SK-N-SH (cell line): ENCODE data around the gene CRTC1. TPM values are rescaled to one million over a fixed set of nuclear protein-coding genes. Genes with fewer than 3 reads are reported as not detected.

Experiments
- CTCF ChIA-PET: fragments of 300-600, 350-600 bp; formaldehyde crosslinking; extraction: SDS; loops from one replicate; lab custom pipeline; 2021; lab: Yijun Ruan, JAX
- POLR2A ChIA-PET: fragments of 350-600 bp; sonication (Branson Sonifier 250); formaldehyde crosslinking; extraction: SDS; loops from one replicate; lab custom pipeline; 2020; ENCODE audit warnings: antibody characterized with exemption, inconsistent platforms; lab: Yijun Ruan, JAX
- DNase-seq: peaks from one replicate; pipeline ENCODE4 v3.0.0; 2012
- H2AFZ ChIP-seq: fragments of 200-600 bp; sonication (generic); 2 replicates; pipeline ENCODE4 v1.8.1; 2016; ENCODE audit warnings: antibody characterized with exemption, mild to moderate bottlenecking, low read depth
- H3F3A ChIP-seq: fragments of 200-600 bp; sonication (generic); replicated peaks from 2 replicates; pipeline ENCODE3; 2016; ENCODE audit warnings: antibody characterized with exemption, mild to moderate bottlenecking; ENCODE audit not compliant: insufficient read depth
- H3K27ac ChIP-seq, 2 experiments: fragments of 200-500 bp in 1 of 2; fragments of 200-600 bp in 1 of 2; sonication (Bioruptor generic) in 1 of 2; sonication (generic), shearing (Covaris generic) in 1 of 2; 2 replicates each; pipeline versions ENCODE4 v1.5.1 to v1.6.1; 2014 to 2016; ENCODE audit warnings: low read depth in 2 of 2, inconsistent platforms in 1 of 2, low read length in 1 of 2, mild to moderate bottlenecking in 1 of 2, mixed read lengths in 1 of 2
- H3K27me3 ChIP-seq: fragments of 200-600 bp; sonication (generic), shearing (Covaris generic); 2 replicates; pipeline ENCODE4 v1.6.1; 2016; ENCODE audit warnings: mixed run types; ENCODE audit not compliant: insufficient read depth
- H3K36me3 ChIP-seq, 2 experiments: fragments of 200-500 bp in 1 of 2; fragments of 200-600 bp in 1 of 2; sonication (Bioruptor generic) in 1 of 2; sonication (generic) in 1 of 2; replicated peaks in 1 of 2; 2 replicates each; pipeline versions ENCODE3 to v1.5.1; 2014 to 2016; ENCODE audit warnings: low read length in 1 of 2, mild to moderate bottlenecking in 1 of 2; ENCODE audit not compliant: insufficient read depth in 2 of 2, control insufficient read depth in 1 of 2
- H3K4me1 ChIP-seq, 2 experiments: fragments of 200-500 bp in 1 of 2; fragments of 200-600 bp in 1 of 2; sonication (Bioruptor generic) in 1 of 2; sonication (generic), shearing (Covaris generic) in 1 of 2; 2 replicates each; pipeline versions ENCODE4 v1.5.1 to v1.6.1; 2014 to 2016; ENCODE audit warnings: low read depth in 1 of 2, low read length in 1 of 2, mixed run types in 1 of 2; ENCODE audit not compliant: insufficient read depth in 2 of 2, control insufficient read depth in 1 of 2
- H3K4me2 ChIP-seq: fragments of 200-600 bp; sonication (generic), shearing (Covaris generic); 2 replicates; pipeline ENCODE4 v1.6.1; 2017; ENCODE audit warnings: mixed run types
- H3K4me3 ChIP-seq, 2 experiments: fragments of 200-500 bp in 1 of 2; fragments of 200-600 bp in 1 of 2; sonication (Bioruptor generic) in 1 of 2; sonication (generic), shearing (Covaris generic) in 1 of 2; 2 replicates each; pipeline versions ENCODE4 v1.5.1 to v1.8.1; 2014 to 2016; ENCODE audit warnings: low read depth in 2 of 2, inconsistent platforms in 1 of 2, low read length in 1 of 2, mild to moderate bottlenecking in 1 of 2, mixed read lengths in 1 of 2, moderate library complexity in 1 of 2
- H3K79me2 ChIP-seq: fragments of 200-600 bp; sonication (generic); 2 replicates; pipeline ENCODE4 v1.8.1; 2017; ENCODE audit warnings: mild to moderate bottlenecking; ENCODE audit not compliant: insufficient read depth
- H3K9ac ChIP-seq: fragments of 200-600 bp; sonication (generic); 2 replicates; pipeline ENCODE4 v1.6.1; 2017; ENCODE audit warnings: mixed run types
- H3K9me2 ChIP-seq: fragments of 200-600 bp; sonication (generic); 2 replicates; pipeline ENCODE4 v1.6.1; 2017; ENCODE audit warnings: mixed run types
- H3K9me3 ChIP-seq: fragments of 200-600 bp; sonication (generic); 2 replicates; pipeline ENCODE4 v1.6.1; 2017; ENCODE audit warnings: mixed run types, mild to moderate bottlenecking, moderate library complexity
- H4K20me1 ChIP-seq: fragments of 200-600 bp; sonication (generic); 2 replicates; pipeline ENCODE4 v1.6.1; 2017; ENCODE audit warnings: mild to moderate bottlenecking, mixed run types; ENCODE audit not compliant: insufficient read depth
- CHD2 ChIP-seq: fragments of 150-350 bp; IDR thresholded peaks from 2 replicates; pipeline ENCODE4 v1.6.1; 2018; ENCODE audit warnings: low read length; ENCODE audit not compliant: partially characterized antibody
- NRF1 ChIP-seq: IDR thresholded peaks from 2 replicates; pipeline ENCODE4 v1.6.1; 2012; ENCODE audit warnings: low read depth, mild to moderate bottlenecking, low read length
- RCOR1 ChIP-seq: fragments of 150-350 bp; IDR thresholded peaks from 2 replicates; pipeline ENCODE4 v1.6.1; 2017; ENCODE audit warnings: antibody characterized with exemption, low read length
- TAF1 ChIP-seq: IDR thresholded peaks from 2 replicates; pipeline ENCODE4 v1.6.1; 2012; ENCODE audit warnings: low read depth, mild to moderate bottlenecking, low read length, moderate library complexity, borderline replicate concordance
- TEAD4 ChIP-seq: IDR thresholded peaks from 2 replicates; pipeline ENCODE4 v1.4.0; 2012; ENCODE audit warnings: mild to moderate bottlenecking, borderline replicate concordance; ENCODE audit not compliant: insufficient read depth
- USF1 ChIP-seq: IDR thresholded peaks from 2 replicates; pipeline ENCODE4 v1.4.0; 2012; ENCODE audit warnings: low read depth, borderline replicate concordance
- YY1 ChIP-seq: IDR thresholded peaks from 2 replicates; pipeline ENCODE4 v1.4.0; 2012; ENCODE audit warnings: low read depth, mild to moderate bottlenecking
- WGBS: methylation state at CpG from one replicate; pipeline ENCODE4 v1.1.6; 2017; ENCODE audit warnings: low lambda C conversion rate; 5-methylcytosine and 5-hydroxymethylcytosine counted together
- polyA plus RNA-seq, 3 experiments: library from polyadenylated mRNA; depleted of rRNA; stranded (reverse); fragments of >200 nt; gene quantifications; 2 replicates each; pipeline ENCODE4 v1.2.3, GENCODE V29; 2012
- TF ChIP-seq, protein P1 (sequence below): fragments of 150-350 bp; IDR thresholded peaks from 2 replicates; pipeline ENCODE4 v1.6.1; 2017; ENCODE audit warnings: antibody characterized with exemption, low read length, low read depth, borderline replicate concordance

The CRTC1 gene
- polyA plus RNA-seq, 1 of the 3 experiments (the other 2 are of a cell fraction), result 5.0 TPM

DNA sequence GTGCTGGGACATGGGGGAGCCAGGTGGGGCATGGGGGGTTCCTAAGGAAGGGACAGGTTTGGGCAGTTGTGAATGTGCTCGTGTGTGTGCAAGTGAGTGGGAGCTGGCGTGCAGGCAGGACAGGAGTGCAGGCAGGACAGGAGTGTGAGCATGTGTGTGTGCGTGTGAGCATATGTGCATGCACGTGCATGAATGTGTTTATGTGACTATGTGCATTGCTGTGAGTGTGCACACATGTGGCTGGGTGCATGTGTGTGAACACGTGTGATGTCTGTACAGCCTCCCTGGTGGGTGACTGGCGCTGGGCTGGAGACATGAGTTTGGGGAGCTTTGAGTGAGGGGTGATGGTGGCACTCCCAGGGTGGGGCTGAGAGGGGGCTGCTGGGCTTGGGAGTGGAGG lies 33.4 kb downstream of the CRTC1 start:
- WGBS, result 96% methylated on average over 6 of the region's 6 CpGs
- ChIA-PET POLR2A (no interaction called here), CTCF (interaction anchor here (0.7 to 1.9 kb wide), 2 partner anchors 126 to 130 kb away, joined by 5 to 8 read pairs; no protein-coding TSS in a partner anchor)
- no peak overlapping the region for H2AFZ ChIP-seq
- no peak for TF ChIP-seq TEAD4
- no peak overlapping the region for H3K4me2 ChIP-seq
- no peak overlapping the region for H3K4me3 ChIP-seq
- peaks cover 0 to 34% of the 10 kb centered on the region in 2 experiments; a peak in 1 of 4 replicates for H3K4me1 ChIP-seq
- no peaks in the 10 kb centered on the region for H3K79me2 ChIP-seq
- H3K36me3 ChIP-seq, result peaks cover 0 to 3% of the 10 kb centered on the region in 2 experiments
- 0 out of 2 replicates have a peak, but pooled peaks cover 13% of the 10 kb centered on the region for H4K20me1 ChIP-seq
- no peak overlapping the region for H3K27ac ChIP-seq
- H3K27me3 ChIP-seq, result no peaks in the 10 kb centered on the region
- no peaks in the 10 kb centered on the region for H3F3A ChIP-seq
- H3K9me2 ChIP-seq, result no peaks in the 10 kb centered on the region
- DNase-seq, result no peak
- no peaks in the 10 kb centered on the region for H3K9me3 ChIP-seq
- H3K9ac ChIP-seq, result no peak overlapping the region

DNA sequence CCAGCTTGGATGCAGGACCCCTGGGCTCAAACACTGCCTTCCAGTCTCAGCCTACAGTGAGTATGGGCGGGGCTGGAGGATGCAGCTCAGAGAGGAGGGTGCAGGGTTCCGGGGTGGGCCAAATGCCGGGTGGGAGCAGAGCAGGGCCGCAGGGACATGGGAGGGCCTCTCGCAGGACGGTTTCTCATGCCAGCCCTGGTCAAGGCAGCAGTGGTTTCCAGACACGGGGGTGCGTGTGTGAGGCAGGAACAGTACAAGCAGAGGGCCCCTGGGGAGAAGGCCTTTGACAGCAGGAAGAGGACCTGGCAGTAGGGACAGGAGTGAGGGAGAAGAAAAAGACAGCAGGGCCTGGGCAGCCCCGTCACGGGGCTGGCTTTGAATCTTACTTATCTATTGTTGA lies 34.1 kb downstream of the CRTC1 start:
- H3K79me2 ChIP-seq, result no peaks in the 10 kb centered on the region
- TF ChIP-seq RCOR1, result no peak
- TF ChIP-seq, protein P1, sequence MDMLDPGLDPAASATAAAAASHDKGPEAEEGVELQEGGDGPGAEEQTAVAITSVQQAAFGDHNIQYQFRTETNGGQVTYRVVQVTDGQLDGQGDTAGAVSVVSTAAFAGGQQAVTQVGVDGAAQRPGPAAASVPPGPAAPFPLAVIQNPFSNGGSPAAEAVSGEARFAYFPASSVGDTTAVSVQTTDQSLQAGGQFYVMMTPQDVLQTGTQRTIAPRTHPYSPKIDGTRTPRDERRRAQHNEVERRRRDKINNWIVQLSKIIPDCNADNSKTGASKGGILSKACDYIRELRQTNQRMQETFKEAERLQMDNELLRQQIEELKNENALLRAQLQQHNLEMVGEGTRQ, result no peak
- no peak for TF ChIP-seq NRF1
- no peak for TF ChIP-seq USF1
- TF ChIP-seq YY1, result no peak
- no peak for TF ChIP-seq TAF1
- H3K27ac ChIP-seq, result peak overlapping the region in 1 of 2 experiments; percentile 6; a peak in 1 of 4 replicates
- peaks cover 0 to 3% of the 10 kb centered on the region in 2 experiments for H3K36me3 ChIP-seq
- H3K9me3 ChIP-seq, result no peaks in the 10 kb centered on the region
- H3K27me3 ChIP-seq, result no peaks in the 10 kb centered on the region
- CTCF ChIA-PET, result interaction anchor here (0.6 to 1.0 kb wide), 4 partner anchors 112 to 1205 kb away, joined by 3 to 5 read pairs (median 3); partner anchors contain the start of gene UPF1
- 88% methylated on average over 10 of the region's 10 CpGs for WGBS
- H3K9ac ChIP-seq, result no peak overlapping the region
- 0 out of 2 replicates have a peak, but pooled peaks cover 14% of the 10 kb centered on the region for H4K20me1 ChIP-seq
- no peak overlapping the region for H3K4me3 ChIP-seq
- H3K4me2 ChIP-seq, result no peak overlapping the region
- no peaks in the 10 kb centered on the region for H3F3A ChIP-seq
- POLR2A ChIA-PET, result no interaction called here
- H3K9me2 ChIP-seq, result no peaks in the 10 kb centered on the region
- DNase-seq, result no peak
- H2AFZ ChIP-seq, result no peak overlapping the region
- peaks cover 0 to 33% of the 10 kb centered on the region in 2 experiments; a peak in 1 of 4 replicates for H3K4me1 ChIP-seq

DNA sequence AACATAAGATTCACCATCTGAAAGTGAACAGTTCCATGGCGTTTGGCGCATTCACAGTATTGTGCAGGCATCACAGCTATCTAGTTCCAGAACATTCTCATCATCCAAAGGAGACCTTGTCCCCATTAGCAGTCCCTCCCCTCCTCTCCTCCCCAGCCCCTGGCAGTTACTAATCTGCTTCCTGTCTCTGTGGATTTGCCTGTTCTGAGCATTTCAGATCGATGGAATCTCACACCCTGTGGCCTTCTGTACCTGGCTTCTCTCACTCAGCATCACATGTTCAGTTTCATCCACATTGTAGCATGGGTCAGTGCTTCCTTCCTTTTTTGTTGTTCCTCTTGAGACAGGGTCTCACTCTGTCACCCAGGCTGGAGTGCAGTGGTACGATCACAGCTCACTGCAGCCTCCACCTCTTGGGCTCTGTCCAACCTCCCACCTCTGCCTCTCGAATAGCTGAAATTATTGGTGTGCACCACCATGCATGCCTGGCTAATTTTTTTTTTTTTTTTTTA lies 34.6 kb downstream of the CRTC1 start:
- Histone ChIP-seq H3K4me3 (no peak overlapping the region), H3K36me3 (peaks cover 0 to 3% of the 10 kb centered on the region in 2 experiments), H3K4me2 (no peak overlapping the region), H3K79me2 (no peaks in the 10 kb centered on the region), H3K27me3 (no peaks in the 10 kb centered on the region), H3K27ac (no peak overlapping the region), H3K9me2 (no peaks in the 10 kb centered on the region), H2AFZ (no peak overlapping the region), H4K20me1 (0 out of 2 replicates have a peak, but pooled peaks cover 14% of the 10 kb centered on the region), H3F3A (no peaks in the 10 kb centered on the region), H3K9ac (no peak overlapping the region), H3K4me1 (peaks cover 0 to 29% of the 10 kb centered on the region in 2 experiments; a peak in 1 of 4 replicates), H3K9me3 (no peaks in the 10 kb centered on the region)
- DNase-seq, result peak; percentile 67
- POLR2A ChIA-PET, result no interaction called here
- WGBS, result 80% methylated on average over 5 of the region's 5 CpGs
- peak; percentile 23 for TF ChIP-seq CHD2
- TF ChIP-seq YY1, result no peak
- TF ChIP-seq RCOR1, result peak; percentile 53; the same call in 1 of the 2 replicates
- CTCF ChIA-PET, result interaction anchor here (0.6 to 1.0 kb wide), 3 partner anchors 111 to 1205 kb away, joined by 3 read pairs; partner anchors contain the start of gene UPF1
